ENCODE measurements around the gene DNAJA1. TPM values are rescaled to one million over a fixed set of nuclear protein-coding genes. Genes with fewer than 3 reads are reported as not detected.

DNAJA1 gene
- total and polyA plus RNA-seq, 12 donors, result 27.3 to 90.4 (median 54.7) TPM

DNA sequence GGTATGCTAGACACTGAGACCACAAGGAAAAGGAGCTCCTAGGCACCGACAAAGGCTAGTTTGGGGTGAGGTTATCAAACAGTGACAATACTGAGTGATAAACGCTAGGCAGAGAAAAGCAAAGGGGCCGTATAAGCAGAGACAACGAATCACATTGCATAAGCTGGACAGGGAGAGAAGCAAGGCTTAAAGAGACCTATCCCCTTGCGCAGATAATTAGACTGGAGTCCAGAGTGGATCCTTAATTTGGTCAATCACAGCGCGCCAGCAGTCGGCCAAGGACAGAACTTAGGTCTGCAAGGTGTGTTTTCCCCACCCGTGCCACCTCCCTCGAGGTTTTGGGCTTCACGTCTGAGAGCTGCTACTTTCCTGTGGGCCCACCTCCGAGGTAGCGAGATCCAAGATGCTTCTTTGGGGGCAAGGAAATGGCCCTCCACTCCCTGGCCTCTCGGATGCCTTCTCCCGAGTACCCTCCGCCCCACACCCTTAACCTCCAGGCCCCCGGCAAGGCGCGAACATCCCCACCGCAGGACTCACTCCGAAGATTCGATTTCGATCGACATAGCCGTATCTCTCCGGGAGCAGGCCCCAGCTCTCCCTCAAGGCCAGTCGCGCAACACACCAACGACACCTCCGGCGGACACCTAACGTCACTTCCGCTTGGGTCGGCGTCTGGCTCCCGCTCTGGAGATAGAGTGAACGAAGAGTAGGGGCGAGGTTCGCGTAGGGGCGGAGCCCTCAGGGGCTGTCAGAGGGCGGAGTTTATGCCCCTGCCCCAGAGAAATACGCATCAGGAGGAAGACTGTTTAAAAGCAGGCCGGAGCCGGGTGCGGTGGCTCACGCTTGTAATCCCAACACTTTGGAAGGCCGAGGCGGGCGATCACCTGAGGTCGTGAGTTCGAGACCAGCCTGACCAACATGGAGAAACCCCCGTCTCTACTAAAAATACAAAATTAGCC is 51.3 kb downstream of the DNAJA1 start, which contains the start of gene SMU1:
TSS of gene SMU1 (minus strand) at position 629 of the 959 bp plus-strand sequence. CDS start at position 563, 66 bp downstream.
- Histone ChIP-seq H3K4me1 (peaks cover 0 to 44% (median 20%) of the 10 kb centered on the region in 9 donors), H3K4me3 (peak within 1 kb of the TSS; percentile 41 to 90 (median 77)), H3K27ac (peak within 1 kb of the TSS; percentile 63 to 96 (median 91)), H3K36me3 (peaks cover 0 to 30% (median 18%) of the 10 kb centered on the region in 9 donors), H3K27me3 (no peaks in the 10 kb centered on the region), H3K9me3 (no peaks in the 10 kb centered on the region)
- intact Hi-C loops (cut with DNase I), result no loop called here
- DNase-seq, result peak; percentile 96 to 97
- no peak for TF ChIP-seq CTCF (IDR thresholded peaks at IDR 0.05)
- peak; percentile 96 to 99 (median 98) for ATAC-seq
- WGBS, 2 donors, result 0 to 1% methylated on average over 53 of the region's 53 CpGs

- H3K4me1 ChIP-seq, result peaks cover 0 to 43% (median 22%) of the 10 kb centered on the region in 9 donors
- no peaks in the 10 kb centered on the region for H3K9me3 ChIP-seq
- peak overlapping the region in 7 of 10 donors; percentile 3 to 72 (median 46) for H3K27ac ChIP-seq
- TF ChIP-seq CTCF (IDR thresholded peaks at IDR 0.05), result no peak
- WGBS, 2 donors, result 71 to 78% methylated on average over 6 of the region's 6 CpGs
- no peak overlapping the region for H3K4me3 ChIP-seq
- ATAC-seq (no peak), DNase-seq (no peak)
- intact Hi-C loops (cut with DNase I), result loop anchor here in 8 of 10 donors (2.0 to 5.0 kb wide), 6 partner anchors 87 to 147 kb away; partner anchors contain the start of gene B4GALT1 (in 1 of the 8)
- no peaks in the 10 kb centered on the region for H3K27me3 ChIP-seq
- H3K36me3 ChIP-seq, result no peaks in the 10 kb centered on the region
Observed at GRCh38 chr9:33080534-33080933, 55.5 kb downstream of the DNAJA1 start.

DNA sequence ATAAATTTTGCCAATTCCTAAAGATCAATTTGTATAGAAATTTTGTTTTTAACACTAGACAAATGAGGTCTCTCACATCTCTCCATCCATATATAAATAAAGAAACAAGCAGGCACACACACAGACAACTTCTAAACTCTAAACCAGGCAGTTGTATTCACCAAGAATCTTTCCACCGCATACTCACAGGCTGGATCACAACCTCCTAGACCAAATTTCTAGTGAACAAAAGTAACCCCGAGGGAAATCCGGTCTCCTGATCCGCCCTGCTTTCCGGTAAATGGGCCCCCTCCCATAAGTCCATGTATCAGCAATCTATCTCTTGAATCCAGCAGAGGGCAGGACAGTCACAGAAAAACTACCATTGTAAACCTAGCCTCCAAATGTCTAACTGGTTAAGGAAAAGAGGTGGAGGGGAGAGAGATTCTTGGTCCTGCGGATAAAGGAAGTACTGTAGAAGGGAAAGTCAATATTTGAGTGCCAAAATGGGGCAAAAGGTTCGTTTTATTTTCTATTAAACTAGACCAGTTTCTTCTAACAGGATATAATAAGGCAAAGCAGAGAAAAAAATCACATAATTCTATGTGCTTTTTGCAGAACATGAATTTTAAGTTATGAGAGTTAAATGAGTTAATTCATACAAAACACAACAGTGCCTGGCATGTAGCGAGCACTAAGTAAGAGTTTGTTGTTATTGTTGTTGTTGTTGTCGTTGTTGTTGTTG is 56.2 kb downstream of the DNAJA1 start:
- Histone ChIP-seq H3K27ac (peak overlapping the region in 8 of 10 donors; percentile 3 to 72 (median 45)), H3K27me3 (no peaks in the 10 kb centered on the region), H3K4me3 (peak overlapping the region in 3 of 10 donors; percentile 10 to 23 (median 16)), H3K36me3 (no peaks in the 10 kb centered on the region), H3K9me3 (no peaks in the 10 kb centered on the region), H3K4me1 (peaks cover 0 to 38% (median 19%) of the 10 kb centered on the region in 9 donors)
- ATAC-seq (peak; percentile 33 to 77 (median 68)), DNase-seq (peak in 1 of 2 donors; percentile 82)
- intact Hi-C loops (cut with DNase I), result loop anchor here (1.0 to 5.0 kb wide), 10 partner anchors 86 to 146 kb away; partner anchors contain the start of gene B4GALT1 (in 2 of the 10)
- peak; percentile 71 to 91 (median 77) for TF ChIP-seq CTCF (IDR thresholded peaks at IDR 0.05)
- 12 to 15% methylated on average over 9 of the region's 9 CpGs for WGBS, 2 donors

GRCh38 chr9:33082128-33082527 is 57.1 kb downstream of the DNAJA1 start:
- peak overlapping the region in 2 of 10 donors; percentile 24 to 66 for H3K27ac ChIP-seq
- WGBS, 2 donors, result 85 to 91% methylated on average over 5 of the region's 5 CpGs

More at GRCh38 chr9:33082128-33082527, 57.1 kb downstream of the DNAJA1 start:
- Histone ChIP-seq H3K4me3 (no peak overlapping the region), H3K9me3 (no peaks in the 10 kb centered on the region), H3K36me3 (no peaks in the 10 kb centered on the region), H3K4me1 (peaks cover 0 to 33% (median 17%) of the 10 kb centered on the region in 9 donors), H3K27me3 (no peaks in the 10 kb centered on the region)
- ATAC-seq, result no peak
- intact Hi-C loops (cut with DNase I), result loop anchor here in 7 of 10 donors (2.0 to 5.0 kb wide), 5 partner anchors 85 to 145 kb away; partner anchors contain the start of gene B4GALT1 (in 2 of the 7)
- no peak for TF ChIP-seq CTCF (IDR thresholded peaks at IDR 0.05)
- DNase-seq, result no peak
